ENCODE data around the gene PARP16. TPM values are rescaled to one million over a fixed set of nuclear protein-coding genes. Genes with fewer than 3 reads are reported as not detected.

Gene PARP16
- total and polyA plus RNA-seq, 11 donors: 2.7 to 7.0 (median 4.8) TPM

DNA sequence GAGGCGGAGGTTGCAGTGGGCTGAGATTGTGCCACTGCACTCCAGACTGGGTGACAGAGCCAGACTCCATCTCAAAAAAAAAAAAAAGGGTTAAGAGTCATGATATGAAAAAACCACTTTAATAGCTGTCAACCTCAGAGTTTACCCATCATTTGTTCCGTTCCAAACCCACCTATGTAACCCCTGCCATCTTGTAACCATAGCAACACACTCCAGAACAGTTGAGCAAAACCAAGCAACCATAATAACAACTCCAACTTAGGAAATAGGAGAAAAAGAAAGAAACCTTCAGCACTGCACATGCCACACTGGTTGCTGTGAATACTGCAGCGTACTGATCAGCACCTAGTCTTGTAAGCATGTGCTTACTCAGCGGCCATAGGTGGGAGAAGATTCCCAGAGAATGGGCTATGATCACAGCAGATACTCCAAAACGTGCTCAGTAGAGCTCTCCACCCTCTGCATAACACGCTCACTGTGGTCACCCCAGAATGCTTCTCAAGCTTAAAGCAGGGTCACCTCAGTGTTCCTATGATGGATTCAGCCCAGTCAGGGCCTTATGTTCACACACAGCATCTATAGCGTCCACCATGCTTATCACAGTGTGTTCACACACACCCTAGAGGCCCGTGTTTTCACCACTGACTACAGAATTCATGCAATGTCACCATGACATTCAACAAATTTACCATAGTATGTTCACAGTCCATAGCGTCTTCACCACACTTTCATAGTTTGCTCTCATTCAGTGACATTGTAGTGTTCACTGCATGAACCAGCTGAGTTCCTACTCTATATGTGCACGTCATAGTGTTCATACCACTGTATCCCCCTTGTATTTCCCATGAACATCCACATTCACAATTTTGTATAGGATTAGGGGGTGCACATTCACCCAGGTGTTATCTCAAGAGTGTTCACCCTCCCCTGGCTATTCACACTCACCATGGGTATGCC, 68.9 kb downstream of the PARP16 start:
- intact Hi-C loops (cut with DNase I): loop anchor here in 1 of 10 donors (10.0 kb wide), 1 partner anchor 167 kb away; no protein-coding TSS in a partner anchor
- TF ChIP-seq, protein P1, sequence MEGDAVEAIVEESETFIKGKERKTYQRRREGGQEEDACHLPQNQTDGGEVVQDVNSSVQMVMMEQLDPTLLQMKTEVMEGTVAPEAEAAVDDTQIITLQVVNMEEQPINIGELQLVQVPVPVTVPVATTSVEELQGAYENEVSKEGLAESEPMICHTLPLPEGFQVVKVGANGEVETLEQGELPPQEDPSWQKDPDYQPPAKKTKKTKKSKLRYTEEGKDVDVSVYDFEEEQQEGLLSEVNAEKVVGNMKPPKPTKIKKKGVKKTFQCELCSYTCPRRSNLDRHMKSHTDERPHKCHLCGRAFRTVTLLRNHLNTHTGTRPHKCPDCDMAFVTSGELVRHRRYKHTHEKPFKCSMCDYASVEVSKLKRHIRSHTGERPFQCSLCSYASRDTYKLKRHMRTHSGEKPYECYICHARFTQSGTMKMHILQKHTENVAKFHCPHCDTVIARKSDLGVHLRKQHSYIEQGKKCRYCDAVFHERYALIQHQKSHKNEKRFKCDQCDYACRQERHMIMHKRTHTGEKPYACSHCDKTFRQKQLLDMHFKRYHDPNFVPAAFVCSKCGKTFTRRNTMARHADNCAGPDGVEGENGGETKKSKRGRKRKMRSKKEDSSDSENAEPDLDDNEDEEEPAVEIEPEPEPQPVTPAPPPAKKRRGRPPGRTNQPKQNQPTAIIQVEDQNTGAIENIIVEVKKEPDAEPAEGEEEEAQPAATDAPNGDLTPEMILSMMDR (IDR thresholded peaks at IDR 0.05): no peak
- no peak for TF ChIP-seq POLR2A (IDR thresholded peaks at IDR 0.05)
- ATAC-seq: peak in 1 of 4 donors; percentile 18

DNA sequence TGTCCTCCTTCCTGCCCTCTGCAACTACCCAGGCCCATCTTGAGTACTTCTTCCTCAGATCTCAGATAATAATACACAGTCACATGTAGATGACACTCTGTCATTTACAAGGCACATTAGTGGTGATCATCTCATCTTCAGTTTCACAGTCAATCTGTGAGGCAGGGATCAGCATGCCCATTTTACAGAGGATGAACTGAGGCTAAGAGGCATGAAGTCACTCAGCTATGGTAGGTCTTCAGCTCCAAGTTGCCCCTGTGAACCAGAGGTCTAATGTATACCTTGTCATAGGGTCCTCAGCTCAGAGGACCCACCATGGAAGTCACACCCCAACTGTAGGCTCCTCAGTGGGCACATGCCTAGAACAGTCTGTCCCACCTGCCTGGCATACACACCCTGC, 71.2 kb downstream of the PARP16 start:
- H3K4me3 ChIP-seq: no peak overlapping the region
- intact Hi-C loops (cut with DNase I): loop anchor here in 1 of 10 donors (10.0 kb wide), 1 partner anchor 169 kb away; no protein-coding TSS in a partner anchor
- H3K9me3 ChIP-seq: no peaks in the 10 kb centered on the region
- no peaks in the 10 kb centered on the region for H3K27me3 ChIP-seq
- DNase-seq (no peak), ATAC-seq (no peak)
- H3K36me3 ChIP-seq: no peaks in the 10 kb centered on the region
- H3K4me1 ChIP-seq: peaks cover 0 to 27% (median 6%) of the 10 kb centered on the region in 12 donors
- no peak for TF ChIP-seq POLR2A (IDR thresholded peaks at IDR 0.05)
- TF ChIP-seq, protein P1 (IDR thresholded peaks at IDR 0.05): no peak
- H3K27ac ChIP-seq: no peak overlapping the region

More for the DNA sequence above, 68.9 kb downstream of the PARP16 start:
- H3K27me3 ChIP-seq: no peaks in the 10 kb centered on the region
- no peak for DNase-seq
- no peak overlapping the region for H3K4me3 ChIP-seq
- H3K4me1 ChIP-seq: peaks cover 0 to 8% (median 0%) of the 10 kb centered on the region in 12 donors
- H3K27ac ChIP-seq: no peak overlapping the region
- no peaks in the 10 kb centered on the region for H3K36me3 ChIP-seq
- WGBS, 4 donors: 86 to 90% (median 87%) methylated on average over 10 of the region's 10 CpGs
- no peaks in the 10 kb centered on the region for H3K9me3 ChIP-seq

DNA sequence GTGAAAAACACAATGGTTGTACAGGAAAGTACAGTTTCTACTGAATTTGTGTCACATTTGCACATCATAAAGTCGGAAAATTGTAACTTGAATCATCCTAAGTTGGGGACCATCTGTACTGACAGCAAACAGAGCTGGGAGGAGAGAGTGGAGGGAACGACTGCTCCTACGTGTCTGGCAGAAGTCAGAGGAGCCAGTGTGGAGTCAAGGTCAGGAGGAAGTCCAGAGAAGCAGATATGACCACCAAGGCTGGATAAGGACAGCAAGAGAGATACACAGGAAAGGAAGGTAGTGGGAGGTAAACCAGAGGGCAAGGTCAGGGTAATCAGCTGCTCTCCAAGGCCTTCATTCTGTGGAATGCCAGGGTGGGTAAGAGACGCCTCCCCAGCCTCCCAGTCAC, 72.7 kb downstream of the PARP16 start:
- DNase-seq (no peak), ATAC-seq (no peak)
- peaks cover 0 to 42% (median 6%) of the 10 kb centered on the region in 12 donors for H3K4me1 ChIP-seq
- no peak overlapping the region for H3K4me3 ChIP-seq
- H3K36me3 ChIP-seq: no peaks in the 10 kb centered on the region
- TF ChIP-seq POLR2A (IDR thresholded peaks at IDR 0.05): no peak
- TF ChIP-seq, protein P1 (IDR thresholded peaks at IDR 0.05): no peak
- intact Hi-C loops (cut with DNase I): loop anchor here in 1 of 10 donors (10.0 kb wide), 1 partner anchor 171 kb away; no protein-coding TSS in a partner anchor
- H3K27ac ChIP-seq: no peak overlapping the region
- H3K27me3 ChIP-seq: no peaks in the 10 kb centered on the region
- WGBS, 4 donors: 69 to 84% (median 77%) methylated on average over 4 of the region's 4 CpGs
- no peaks in the 10 kb centered on the region for H3K9me3 ChIP-seq

DNA sequence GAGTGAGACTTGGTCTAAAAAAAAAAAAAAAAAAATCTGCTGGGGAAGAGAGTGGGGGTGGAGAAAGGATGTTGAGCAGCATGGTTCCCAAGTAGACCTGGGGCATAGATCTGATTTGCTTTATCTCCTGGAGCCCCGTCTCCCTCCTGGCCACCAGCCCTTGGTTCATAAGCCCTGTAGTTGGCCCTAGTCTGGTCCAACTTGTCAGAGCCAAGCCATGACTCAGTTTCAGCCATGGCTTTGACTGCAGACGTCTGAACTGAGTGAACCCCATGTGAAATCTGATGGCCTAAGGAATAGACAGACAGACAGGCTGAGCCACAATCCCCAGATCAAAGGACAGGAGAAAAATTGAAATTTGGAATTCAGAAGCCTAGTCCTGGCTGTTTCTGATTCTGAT, 73.4 kb downstream of the PARP16 start:
- no peaks in the 10 kb centered on the region for H3K27me3 ChIP-seq
- no peak overlapping the region for H3K27ac ChIP-seq
- no peaks in the 10 kb centered on the region for H3K36me3 ChIP-seq
- ATAC-seq (peak in 2 of 4 donors; percentile 43 to 70), DNase-seq (peak in 1 of 5 donors; percentile 61)
- 61 to 80% (median 78%) methylated on average over 2 of the region's 2 CpGs for WGBS, 4 donors
- TF ChIP-seq, protein P1 (IDR thresholded peaks at IDR 0.05): no peak
- no peak for TF ChIP-seq POLR2A (IDR thresholded peaks at IDR 0.05)
- H3K4me1 ChIP-seq: peaks cover 0 to 48% (median 6%) of the 10 kb centered on the region in 12 donors
- no peak overlapping the region for H3K4me3 ChIP-seq
- intact Hi-C loops (cut with DNase I): loop anchor here in 1 of 10 donors (10.0 kb wide), 1 partner anchor 172 kb away; no protein-coding TSS in a partner anchor
- no peaks in the 10 kb centered on the region for H3K9me3 ChIP-seq
